Neuron (in vitro differentiated cells): ENCODE measurements around the gene SETBP1.

Experiments used
- H2AFZ ChIP-seq: one replicate; pipeline ENCODE4 v1.6.1; 2013; ENCODE audit warnings: low read depth, mild to moderate bottlenecking, inconsistent platforms, low read length, moderate library complexity
- H3K27me3 ChIP-seq: one replicate; pipeline ENCODE4 v1.6.1; 2013; ENCODE audit warnings: low read length; ENCODE audit not compliant: insufficient read depth
- H3K36me3 ChIP-seq: one replicate; pipeline ENCODE4 v1.6.1; 2013; ENCODE audit warnings: low read length; ENCODE audit not compliant: insufficient read depth
- H3K4me1 ChIP-seq: one replicate; pipeline ENCODE4 v1.6.1; 2013; ENCODE audit warnings: low read length; ENCODE audit not compliant: insufficient read depth
- H3K4me3 ChIP-seq: 2 replicates; pipeline ENCODE4 v1.5.1; 2013; ENCODE audit warnings: mild to moderate bottlenecking, low read length, moderate library complexity
- H3K9me3 ChIP-seq: one replicate; pipeline ENCODE4 v1.6.1; 2013; ENCODE audit warnings: low read length

SETBP1 gene

DNA sequence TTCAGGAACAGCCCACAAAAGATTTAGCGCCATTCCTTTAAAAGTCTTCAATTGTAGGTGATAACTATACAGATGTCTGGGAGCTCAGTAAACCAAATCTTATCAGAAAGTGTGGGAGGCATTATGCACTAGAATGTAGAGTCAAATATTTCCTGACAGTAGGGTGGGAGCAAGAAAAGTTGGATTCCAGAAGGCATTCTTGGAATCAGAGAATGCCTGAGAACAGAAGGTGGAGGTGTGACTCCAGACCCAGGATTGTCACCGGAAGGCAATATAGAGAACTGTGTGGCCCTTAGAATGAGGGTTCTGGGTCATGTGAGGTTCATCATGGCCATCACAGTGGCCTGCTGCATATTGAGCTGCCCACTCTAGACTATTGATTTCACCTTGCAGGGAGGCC lies 90.0 kb downstream of the SETBP1 start:
- Histone ChIP-seq H2AFZ (no peak overlapping the region), H3K9me3 (no peaks in the 10 kb centered on the region), H3K27me3 (no peaks in the 10 kb centered on the region), H3K36me3 (peaks cover 5% of the 10 kb centered on the region), H3K4me3 (no peak overlapping the region), H3K4me1 (peaks cover 10% of the 10 kb centered on the region)

DNA sequence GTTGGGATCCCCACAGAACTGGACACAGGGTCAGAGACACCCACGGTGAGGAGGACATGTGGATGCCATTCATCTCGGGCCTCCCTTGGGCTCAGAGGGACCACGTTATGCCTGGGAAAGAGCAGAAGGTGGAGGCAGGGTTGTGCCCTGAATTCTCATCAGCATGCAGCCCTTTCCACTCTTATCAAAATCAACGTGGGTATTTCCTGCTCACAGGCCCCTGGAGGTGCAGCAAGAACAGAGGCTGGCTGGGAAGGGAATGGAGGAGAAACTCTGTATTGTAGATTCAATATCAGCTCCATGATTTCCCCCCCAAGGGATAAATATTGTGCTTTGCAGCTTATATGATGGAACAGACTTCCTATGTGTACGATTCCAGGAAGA lies 90.9 kb downstream of the SETBP1 start:
- Histone ChIP-seq H3K4me1 (peaks cover 10% of the 10 kb centered on the region), H3K9me3 (no peaks in the 10 kb centered on the region), H3K27me3 (no peaks in the 10 kb centered on the region), H3K36me3 (no peaks in the 10 kb centered on the region), H3K4me3 (no peak overlapping the region), H2AFZ (no peak overlapping the region)

DNA sequence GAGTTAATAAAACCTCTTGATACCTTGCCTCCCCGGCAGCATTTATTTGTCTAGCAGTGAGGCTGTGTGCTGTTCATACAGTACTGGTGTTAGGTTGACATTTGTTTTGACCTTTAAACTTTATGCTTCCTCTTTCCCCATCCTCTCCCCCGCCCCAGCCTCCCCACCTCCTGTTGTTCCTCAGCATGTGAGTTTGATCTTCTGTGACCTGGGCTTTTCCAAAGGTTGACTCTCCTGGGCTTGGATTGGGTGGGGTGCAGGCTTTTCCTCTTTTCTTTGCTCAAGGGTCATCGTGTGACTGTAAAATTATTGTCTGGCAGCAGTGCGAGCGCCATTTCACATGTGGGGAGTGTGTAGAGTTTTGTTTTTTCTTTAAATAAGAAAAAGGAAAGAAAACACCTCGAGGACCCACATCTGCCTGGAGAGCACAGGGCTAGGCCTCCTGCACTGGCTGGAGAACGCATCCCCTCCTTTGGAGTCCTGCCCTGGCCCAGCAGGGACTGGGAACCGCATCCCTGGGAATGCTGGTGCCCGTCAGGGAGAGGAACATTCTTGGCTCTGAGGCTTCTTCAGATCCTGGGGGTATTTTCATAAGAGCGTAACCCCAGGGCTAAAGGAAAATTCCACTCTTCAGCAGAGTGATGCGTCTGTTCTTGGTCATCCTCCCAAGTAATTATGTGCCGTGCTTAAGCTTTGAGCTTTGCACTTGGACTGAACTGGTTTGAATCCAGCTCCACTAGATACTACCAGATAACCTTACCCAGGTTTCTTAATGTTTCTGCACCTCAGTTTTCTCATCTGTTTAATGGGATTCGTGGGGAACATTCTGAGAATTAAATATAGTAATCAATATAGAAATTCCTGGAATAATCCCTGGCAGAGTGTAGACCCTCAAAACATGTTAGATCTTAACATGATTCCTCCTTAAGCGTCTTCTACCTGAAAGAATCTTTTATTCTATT lies 91.5 kb downstream of the SETBP1 start:
- Histone ChIP-seq H3K27me3 (no peaks in the 10 kb centered on the region), H3K4me1 (peaks cover 10% of the 10 kb centered on the region), H3K9me3 (no peaks in the 10 kb centered on the region)

GRCh38 chr18:44773640-44774155 lies 93.0 kb downstream of the SETBP1 start:
- no peak overlapping the region for H3K4me3 ChIP-seq

More for the DNA sequence above, 91.5 kb downstream of the SETBP1 start:
- H3K36me3 ChIP-seq: no peaks in the 10 kb centered on the region
- no peak overlapping the region for H3K4me3 ChIP-seq
- H2AFZ ChIP-seq: no peak overlapping the region

DNA sequence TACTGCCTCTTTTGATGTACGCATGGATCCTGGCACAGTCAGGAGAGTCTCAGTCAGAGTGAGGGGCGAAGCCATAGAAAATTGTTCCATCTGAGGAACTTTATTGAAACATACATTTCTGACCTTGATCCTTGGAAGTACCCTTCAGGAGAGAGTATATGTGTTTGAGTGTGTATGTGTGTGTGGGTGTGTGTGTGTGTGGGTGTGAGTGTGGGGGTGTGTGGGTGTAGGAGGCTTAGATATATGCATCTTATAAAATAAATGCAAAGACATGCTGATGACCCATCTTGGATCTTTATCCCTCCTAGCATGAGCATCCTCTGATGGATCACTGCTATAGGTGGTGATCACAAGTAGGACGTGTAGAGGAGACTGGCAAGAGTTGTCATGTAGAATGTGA lies 93.5 kb downstream of the SETBP1 start:
- peaks cover 10% of the 10 kb centered on the region for H3K4me1 ChIP-seq
- H3K36me3 ChIP-seq: no peaks in the 10 kb centered on the region
- no peaks in the 10 kb centered on the region for H3K9me3 ChIP-seq
- H3K4me3 ChIP-seq: no peak overlapping the region
- H3K27me3 ChIP-seq: no peaks in the 10 kb centered on the region
- no peak overlapping the region for H2AFZ ChIP-seq

More at GRCh38 chr18:44773640-44774155, 93.0 kb downstream of the SETBP1 start:
- H3K9me3 ChIP-seq: no peaks in the 10 kb centered on the region
- H2AFZ ChIP-seq: no peak overlapping the region
- H3K4me1 ChIP-seq: peaks cover 10% of the 10 kb centered on the region
- no peaks in the 10 kb centered on the region for H3K27me3 ChIP-seq
- H3K36me3 ChIP-seq: no peaks in the 10 kb centered on the region

GRCh38 chr18:44777457-44778192 lies 96.9 kb downstream of the SETBP1 start:
- H3K36me3 ChIP-seq: no peaks in the 10 kb centered on the region
- H3K9me3 ChIP-seq: no peaks in the 10 kb centered on the region
- H3K4me1 ChIP-seq: no peaks in the 10 kb centered on the region
- H3K4me3 ChIP-seq: no peak overlapping the region
- no peaks in the 10 kb centered on the region for H3K27me3 ChIP-seq
- no peak overlapping the region for H2AFZ ChIP-seq

- no peaks in the 10 kb centered on the region for H3K36me3 ChIP-seq
- no peaks in the 10 kb centered on the region for H3K27me3 ChIP-seq
- H3K9me3 ChIP-seq: no peaks in the 10 kb centered on the region
- H3K4me3 ChIP-seq: no peak overlapping the region
- H2AFZ ChIP-seq: no peak overlapping the region
- peaks cover 1% of the 10 kb centered on the region for H3K4me1 ChIP-seq
These were observed 98.1 kb downstream of the SETBP1 start for GRCh38 chr18:44778788-44779187.

DNA sequence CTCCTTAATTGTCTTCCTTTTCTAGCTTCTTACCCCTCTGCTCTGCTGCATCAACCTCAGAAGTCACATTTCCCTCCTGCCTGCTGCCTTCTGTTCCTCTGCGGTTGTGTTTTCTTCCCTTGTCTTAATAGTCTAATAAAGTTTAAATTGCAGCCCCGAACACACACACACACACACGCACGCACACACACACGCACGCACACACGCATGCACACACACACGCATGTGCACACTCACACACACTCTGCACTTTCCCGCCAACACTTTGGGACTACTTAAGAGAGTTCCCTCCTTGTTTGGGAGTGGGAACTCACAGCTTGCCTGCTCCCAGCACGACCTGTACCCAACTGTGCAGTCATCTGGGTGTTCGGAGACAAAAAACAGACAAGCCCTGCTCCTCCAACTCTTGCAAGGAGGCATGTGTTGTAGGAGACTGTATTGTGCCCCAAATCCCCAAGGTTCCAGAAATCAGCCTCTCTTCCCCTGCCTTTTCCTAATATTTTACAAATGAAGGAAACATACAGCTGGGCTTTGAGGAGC lies 99.1 kb downstream of the SETBP1 start:
- no peaks in the 10 kb centered on the region for H3K9me3 ChIP-seq
- no peaks in the 10 kb centered on the region for H3K27me3 ChIP-seq

GRCh38 chr18:44781886-44782285 lies 101.2 kb downstream of the SETBP1 start:
- H3K27me3 ChIP-seq: no peaks in the 10 kb centered on the region
- no peaks in the 10 kb centered on the region for H3K9me3 ChIP-seq
- no peak overlapping the region for H3K4me3 ChIP-seq

More for the DNA sequence above, 99.1 kb downstream of the SETBP1 start:
- no peak overlapping the region for H2AFZ ChIP-seq
- H3K4me1 ChIP-seq: peaks cover 10% of the 10 kb centered on the region
- H3K4me3 ChIP-seq: no peak overlapping the region
- H3K36me3 ChIP-seq: no peaks in the 10 kb centered on the region

DNA sequence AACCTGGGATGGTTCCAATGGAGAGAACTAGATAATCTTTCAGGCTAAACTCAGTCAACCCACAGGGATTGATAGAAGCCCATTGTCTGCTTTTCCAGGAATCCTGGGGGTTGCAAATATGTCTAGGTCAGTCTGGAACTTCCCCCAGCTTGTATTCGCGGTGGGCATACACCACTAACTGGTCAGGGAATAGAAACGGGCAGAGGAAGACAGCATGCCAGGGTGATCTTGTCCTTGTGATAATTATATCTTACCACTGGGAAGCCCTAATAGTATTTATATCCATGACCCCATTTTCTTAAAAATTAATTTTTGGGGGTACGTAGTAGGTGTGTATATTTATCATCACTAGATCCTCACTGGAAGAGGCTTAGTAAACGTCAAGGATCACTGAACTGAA lies 101.9 kb downstream of the SETBP1 start:
- H3K36me3 ChIP-seq: no peaks in the 10 kb centered on the region
- H3K4me1 ChIP-seq: peaks cover 10% of the 10 kb centered on the region
- H3K27me3 ChIP-seq: no peaks in the 10 kb centered on the region
- H2AFZ ChIP-seq: no peak overlapping the region
- H3K4me3 ChIP-seq: no peak overlapping the region
- no peaks in the 10 kb centered on the region for H3K9me3 ChIP-seq

More at GRCh38 chr18:44781886-44782285, 101.2 kb downstream of the SETBP1 start:
- Histone ChIP-seq H3K36me3 (no peaks in the 10 kb centered on the region), H2AFZ (no peak overlapping the region), H3K4me1 (peaks cover 10% of the 10 kb centered on the region)

GRCh38 chr18:44783371-44783770 lies 102.7 kb downstream of the SETBP1 start:
- Histone ChIP-seq H3K4me3 (no peak overlapping the region), H3K9me3 (no peaks in the 10 kb centered on the region), H3K4me1 (peaks cover 10% of the 10 kb centered on the region), H2AFZ (no peak overlapping the region), H3K27me3 (no peaks in the 10 kb centered on the region), H3K36me3 (no peaks in the 10 kb centered on the region)

GRCh38 chr18:44786257-44786656 lies 105.6 kb downstream of the SETBP1 start:
- no peak overlapping the region for H2AFZ ChIP-seq
- H3K9me3 ChIP-seq: no peaks in the 10 kb centered on the region
- H3K4me1 ChIP-seq: peaks cover 29% of the 10 kb centered on the region
- H3K36me3 ChIP-seq: no peaks in the 10 kb centered on the region
- H3K27me3 ChIP-seq: no peaks in the 10 kb centered on the region
- H3K4me3 ChIP-seq: no peak overlapping the region

GRCh38 chr18:44786688-44787087 lies 106.0 kb downstream of the SETBP1 start:
- H3K4me1 ChIP-seq: peaks cover 33% of the 10 kb centered on the region
- H3K4me3 ChIP-seq: no peak overlapping the region
- H3K27me3 ChIP-seq: no peaks in the 10 kb centered on the region
- H3K36me3 ChIP-seq: no peaks in the 10 kb centered on the region
- H2AFZ ChIP-seq: no peak overlapping the region
- H3K9me3 ChIP-seq: no peaks in the 10 kb centered on the region
